ENCODE measurements around the gene CWC15.

GRCh38 chr11:94920311-94920710 is 53.0 kb downstream of the CWC15 start:
- TF ChIP-seq CTCF (IDR thresholded peaks at IDR 0.05) (no peak), POLR2A (IDR thresholded peaks at IDR 0.05; ENCODE audit: low read depth) (no peak), POLR2AphosphoS5 (IDR thresholded peaks at IDR 0.05) (no peak), EP300 (IDR thresholded peaks at IDR 0.05) (no peak)
